A673 (cell line): ENCODE data around the gene ASB6. TPM values are rescaled to one million over a fixed set of nuclear protein-coding genes. Genes with fewer than 3 reads are reported as not detected.

Source experiments
- BruUV-seq: library from RNA; stranded (reverse); fragments of 400-500 nt; replicated peaks from 2 replicates; lab custom pipeline; 2021; lab: Mats Ljungman, UMichigan
- CTCF ChIA-PET: fragments of 300-600 bp; sonication (Branson Sonifier 250); formaldehyde crosslinking; loops from one replicate; lab custom pipeline; 2022; ENCODE audit warnings: antibody characterized with exemption; lab: Charles Lee
- POLR2A ChIA-PET: fragments of 300-600 bp; sonication (Branson Sonifier 250); formaldehyde crosslinking; loops from one replicate; lab custom pipeline; 2022; ENCODE audit warnings: antibody characterized with exemption; ENCODE audit not compliant: low non-redundant PET; lab: Charles Lee
- DNase-seq: peaks from one replicate; pipeline ENCODE4 v3.0.0-alpha.2; 2015; ENCODE audit warnings: low spot score
- H3K27ac ChIP-seq: fragments of 200-600 bp; sonication (generic); 2 replicates; pipeline ENCODE4 v1.5.1; 2016; ENCODE audit warnings: mixed run types, low read depth, mild to moderate bottlenecking, mixed read lengths, antibody characterized with exemption, low read length; ENCODE audit not compliant: poor library complexity, severe bottlenecking
- H3K27me3 ChIP-seq: fragments of 200-600 bp; sonication (generic); replicated peaks from 2 replicates; pipeline ENCODE4 v1.6.1; 2017; ENCODE audit warnings: mixed run types, low read depth, mild to moderate bottlenecking, mixed read lengths, antibody characterized with exemption, low read length; ENCODE audit not compliant: insufficient read depth, poor library complexity
- H3K36me3 ChIP-seq: fragments of 200-600 bp; sonication (generic); 2 replicates; pipeline ENCODE4 v1.6.1; 2016; ENCODE audit warnings: mixed run types, mild to moderate bottlenecking, mixed read lengths, antibody characterized with exemption, low read length; ENCODE audit not compliant: insufficient read depth, poor library complexity, severe bottlenecking
- H3K4me1 ChIP-seq: fragments of 200-600 bp; sonication (generic); 2 replicates; pipeline ENCODE4 v1.6.1; 2017; ENCODE audit warnings: mixed run types, mild to moderate bottlenecking, mixed read lengths, antibody characterized with exemption, low read length; ENCODE audit not compliant: insufficient read depth, poor library complexity, severe bottlenecking
- H3K4me3 ChIP-seq: fragments of 200-600 bp; sonication (generic); 2 replicates; pipeline ENCODE4 v1.5.1; 2016; ENCODE audit warnings: low read depth, mixed run types, mild to moderate bottlenecking, mixed read lengths, low read length; ENCODE audit not compliant: poor library complexity, severe bottlenecking
- H3K9me3 ChIP-seq: fragments of 200-600 bp; sonication (generic); 2 replicates; pipeline ENCODE4 v1.6.1; 2016; ENCODE audit warnings: mixed run types, low read depth, mild to moderate bottlenecking, mixed read lengths, antibody characterized with exemption, low read length; ENCODE audit not compliant: poor library complexity, severe bottlenecking
- EZH2 ChIP-seq: fragments of 200-600 bp; sonication (generic); IDR thresholded peaks from 2 replicates; pipeline ENCODE4 v1.6.1; 2017; ENCODE audit warnings: borderline replicate concordance, low read depth, mild to moderate bottlenecking, mixed read lengths, antibody characterized with exemption, low read length; ENCODE audit not compliant: poor library complexity, severe bottlenecking
- intact Hi-C: fragments of 100-400 bp; cut with micrococcal nuclease; formaldehyde crosslinking; loops from one replicate; pipeline ENCODE4 v1.10.0; 2022; ENCODE audit not compliant: unreplicated experiment
- total RNA-seq: library from RNA; stranded (reverse); gene quantifications from 2 replicates; pipeline ENCODE4 v1.2.3, GENCODE V29; 2021
- TF ChIP-seq, protein P1 (sequence below): fragments of 300-800, 200-600 bp; sonication (generic); conservative IDR thresholded peaks from 2 replicates; pipeline ENCODE4 v1.5.1; 2017; ENCODE audit warnings: low read depth, mild to moderate bottlenecking, antibody characterized with exemption, low read length, moderate library complexity, mixed read lengths

The ASB6 gene
- total RNA-seq, 1 experiment from 2014 or later, result 36.5 TPM

DNA sequence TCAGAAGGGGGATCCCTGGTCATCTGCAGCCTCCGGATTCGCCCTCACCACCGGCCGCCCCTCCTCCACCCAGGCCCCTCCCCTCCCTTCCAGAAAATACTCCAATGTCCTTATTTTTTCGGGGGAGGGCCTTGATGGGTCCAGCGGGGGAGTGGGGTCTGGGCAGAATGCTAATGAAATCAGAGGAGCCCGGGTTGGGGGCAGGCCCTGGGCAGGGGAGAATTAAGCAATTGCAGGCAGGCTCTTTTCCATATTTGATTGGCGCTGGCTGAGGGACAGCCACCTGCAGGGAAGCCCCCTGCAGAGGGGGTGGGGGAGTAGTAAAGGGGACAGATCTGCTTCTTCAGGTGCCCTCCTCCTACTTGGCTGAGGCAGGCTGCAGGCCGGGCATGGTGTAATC, 44.8 kb upstream of the ASB6 start:
- intact Hi-C loops, result no loop called here
- BruUV-seq, result no TSS peak
- DNase-seq, result no peak

DNA sequence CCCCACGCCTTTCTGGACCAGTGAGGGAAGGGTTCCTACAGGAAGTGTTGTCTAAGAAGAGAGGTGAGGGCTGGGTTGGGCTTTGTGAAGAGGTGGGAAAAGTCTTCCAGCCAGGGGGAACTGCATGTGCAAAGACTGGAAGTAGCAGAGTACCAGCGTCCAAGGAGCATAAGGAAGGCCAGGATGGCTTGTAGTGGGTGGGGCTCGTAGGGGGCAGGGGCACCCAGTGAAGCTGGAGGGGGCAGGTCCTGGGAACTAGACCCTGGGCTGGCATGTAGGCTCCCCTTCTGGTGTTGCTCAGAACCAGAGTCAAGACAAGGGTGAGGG, 43.9 kb upstream of the ASB6 start:
- H3K9me3 ChIP-seq, result no peaks in the 10 kb centered on the region
- ChIA-PET CTCF (no interaction called here), POLR2A (no interaction called here)
- no peak for DNase-seq
- H3K36me3 ChIP-seq, result no peaks in the 10 kb centered on the region
- intact Hi-C loops, result no loop called here
- H3K27me3 ChIP-seq, result no peaks in the 10 kb centered on the region
- no TSS peak for BruUV-seq
- H3K27ac ChIP-seq, result no peak overlapping the region
- TF ChIP-seq EZH2, result no peak
- TF ChIP-seq, protein P1, sequence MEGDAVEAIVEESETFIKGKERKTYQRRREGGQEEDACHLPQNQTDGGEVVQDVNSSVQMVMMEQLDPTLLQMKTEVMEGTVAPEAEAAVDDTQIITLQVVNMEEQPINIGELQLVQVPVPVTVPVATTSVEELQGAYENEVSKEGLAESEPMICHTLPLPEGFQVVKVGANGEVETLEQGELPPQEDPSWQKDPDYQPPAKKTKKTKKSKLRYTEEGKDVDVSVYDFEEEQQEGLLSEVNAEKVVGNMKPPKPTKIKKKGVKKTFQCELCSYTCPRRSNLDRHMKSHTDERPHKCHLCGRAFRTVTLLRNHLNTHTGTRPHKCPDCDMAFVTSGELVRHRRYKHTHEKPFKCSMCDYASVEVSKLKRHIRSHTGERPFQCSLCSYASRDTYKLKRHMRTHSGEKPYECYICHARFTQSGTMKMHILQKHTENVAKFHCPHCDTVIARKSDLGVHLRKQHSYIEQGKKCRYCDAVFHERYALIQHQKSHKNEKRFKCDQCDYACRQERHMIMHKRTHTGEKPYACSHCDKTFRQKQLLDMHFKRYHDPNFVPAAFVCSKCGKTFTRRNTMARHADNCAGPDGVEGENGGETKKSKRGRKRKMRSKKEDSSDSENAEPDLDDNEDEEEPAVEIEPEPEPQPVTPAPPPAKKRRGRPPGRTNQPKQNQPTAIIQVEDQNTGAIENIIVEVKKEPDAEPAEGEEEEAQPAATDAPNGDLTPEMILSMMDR, result no peak
- no peaks in the 10 kb centered on the region for H3K4me1 ChIP-seq
- H3K4me3 ChIP-seq, result no peak overlapping the region

More for the DNA sequence above, 44.8 kb upstream of the ASB6 start:
- Histone ChIP-seq H3K4me3 (no peak overlapping the region), H3K27ac (no peak overlapping the region), H3K9me3 (no peaks in the 10 kb centered on the region), H3K27me3 (no peaks in the 10 kb centered on the region), H3K4me1 (no peaks in the 10 kb centered on the region), H3K36me3 (no peaks in the 10 kb centered on the region)
- no peak for TF ChIP-seq EZH2
- TF ChIP-seq, protein P1, result no peak
- ChIA-PET POLR2A (no interaction called here), CTCF (no interaction called here)

DNA sequence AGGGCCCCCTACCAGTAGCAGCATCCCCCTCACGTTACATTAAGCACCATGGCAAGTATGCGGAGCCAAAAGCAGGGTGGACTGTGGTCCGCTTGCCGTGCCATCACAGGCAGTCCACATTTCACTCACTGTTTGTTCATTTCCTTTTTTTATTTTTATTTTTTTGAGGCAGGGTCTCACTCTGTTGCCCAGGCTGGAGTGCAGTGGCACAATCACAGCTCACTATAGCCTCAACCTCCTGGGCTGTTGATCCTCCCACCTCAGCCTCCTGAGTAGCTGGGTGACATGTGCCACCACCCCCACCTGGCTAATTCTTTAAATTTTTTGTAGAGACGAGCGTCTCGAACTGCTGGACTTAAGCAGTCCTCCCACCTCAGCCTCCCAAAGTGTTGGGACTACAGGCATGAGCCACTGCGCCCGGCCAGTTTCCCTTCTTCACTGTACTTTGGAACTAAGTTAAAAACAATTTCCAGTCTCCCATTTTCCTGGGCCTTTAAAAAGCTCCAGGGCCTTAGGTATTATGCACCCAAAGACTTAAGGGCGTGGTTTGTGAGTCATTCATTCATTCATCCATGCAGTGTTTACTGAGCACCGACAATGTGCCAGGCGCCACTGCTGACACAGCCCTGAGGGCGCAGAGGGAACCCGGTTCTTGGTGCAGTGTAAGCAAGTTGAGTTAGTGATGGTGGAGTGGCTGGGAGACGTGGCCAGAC, 43.4 kb upstream of the ASB6 start:
- POLR2A ChIA-PET, result no interaction called here
- DNase-seq, result no peak

More for the DNA sequence above, 43.4 kb upstream of the ASB6 start:
- BruUV-seq, result no TSS peak
- TF ChIP-seq, protein P1, result no peak
- TF ChIP-seq EZH2, result no peak
- Histone ChIP-seq H3K4me3 (no peak overlapping the region), H3K27ac (no peak overlapping the region), H3K4me1 (no peaks in the 10 kb centered on the region), H3K9me3 (no peaks in the 10 kb centered on the region), H3K27me3 (no peaks in the 10 kb centered on the region), H3K36me3 (no peaks in the 10 kb centered on the region)
- CTCF ChIA-PET, result no interaction called here
- intact Hi-C loops, result no loop called here
